Stimulated activated naive CD8-positive, alpha-beta T cell treated with anti-CD3 and anti-CD28 coated beads, Interleukin-15, Interleukin-2, amounts not matched to agents 100 U/mL and 50 U/mL, for 24 hours (primary cell): ENCODE results near the gene STOML3.

Experiments used
- ATAC-seq: fragments of 150-1000 bp; cut with Tn5 transposase; one replicate; pipeline ENCODE4 v1.10.0; 2021
- DNase-seq: peaks from one replicate; pipeline ENCODE4 v3.0.0; 2021

STOML3 gene

GRCh38 chr13:38980750-38981078, 9.9 kb downstream of the STOML3 start:
- ATAC-seq: no peak
- no peak for DNase-seq

GRCh38 chr13:38979891-38980749, 10.5 kb downstream of the STOML3 start:
- no peak for ATAC-seq
- no peak for DNase-seq

- ATAC-seq (no peak), DNase-seq (no peak)
Observed at GRCh38 chr13:38970380-38971051, 20.1 kb downstream of the STOML3 start.

GRCh38 chr13:38969187-38969586, 21.4 kb downstream of the STOML3 start:
- no peak for ATAC-seq
- DNase-seq: no peak

- no peak for ATAC-seq
- DNase-seq: no peak
Observed at GRCh38 chr13:38967446-38967845, 23.2 kb downstream of the STOML3 start.

GRCh38 chr13:38965281-38965680, 25.4 kb downstream of the STOML3 start:
- DNase-seq: no peak
- no peak for ATAC-seq

- DNase-seq: no peak
- no peak for ATAC-seq
Observed at GRCh38 chr13:38960175-38960574, 30.5 kb downstream of the STOML3 start.

GRCh38 chr13:38957794-38958592, 32.6 kb downstream of the STOML3 start:
- no peak for DNase-seq
- ATAC-seq: no peak

GRCh38 chr13:38954844-38955243, 35.8 kb downstream of the STOML3 start:
- no peak for ATAC-seq

GRCh38 chr13:38954291-38954690, 36.3 kb downstream of the STOML3 start:
- no peak for ATAC-seq
- no peak for DNase-seq

More at GRCh38 chr13:38954844-38955243, 35.8 kb downstream of the STOML3 start:
- DNase-seq: no peak

- ATAC-seq (no peak), DNase-seq (no peak)
Observed at GRCh38 chr13:38952827-38953226, 37.8 kb downstream of the STOML3 start.

- DNase-seq: no peak
- no peak for ATAC-seq
Observed at GRCh38 chr13:38951525-38952313, 38.9 kb downstream of the STOML3 start.

GRCh38 chr13:38950987-38951386, 39.6 kb downstream of the STOML3 start:
- DNase-seq: no peak
- peak; percentile 71 for ATAC-seq

GRCh38 chr13:38947054-38947453, 43.6 kb downstream of the STOML3 start:
- DNase-seq: no peak
- ATAC-seq: no peak

GRCh38 chr13:38944219-38944618, 46.4 kb downstream of the STOML3 start:
- ATAC-seq: no peak

GRCh38 chr13:38943231-38943630, 47.4 kb downstream of the STOML3 start:
- no peak for ATAC-seq
- no peak for DNase-seq

More at GRCh38 chr13:38944219-38944618, 46.4 kb downstream of the STOML3 start:
- DNase-seq: no peak

- ATAC-seq: no peak
- no peak for DNase-seq
Observed at GRCh38 chr13:38941353-38941945, 49.2 kb downstream of the STOML3 start.

- DNase-seq (no peak), ATAC-seq (no peak)
Observed at GRCh38 chr13:38933786-38934185, 56.8 kb downstream of the STOML3 start.

- DNase-seq (no peak), ATAC-seq (no peak)
Observed at GRCh38 chr13:38922170-38922569, 68.5 kb downstream of the STOML3 start.

GRCh38 chr13:38921081-38921480, 69.5 kb downstream of the STOML3 start:
- DNase-seq (no peak), ATAC-seq (no peak)
